Measurements from ENCODE around the gene TACR1.

TACR1 gene

DNA sequence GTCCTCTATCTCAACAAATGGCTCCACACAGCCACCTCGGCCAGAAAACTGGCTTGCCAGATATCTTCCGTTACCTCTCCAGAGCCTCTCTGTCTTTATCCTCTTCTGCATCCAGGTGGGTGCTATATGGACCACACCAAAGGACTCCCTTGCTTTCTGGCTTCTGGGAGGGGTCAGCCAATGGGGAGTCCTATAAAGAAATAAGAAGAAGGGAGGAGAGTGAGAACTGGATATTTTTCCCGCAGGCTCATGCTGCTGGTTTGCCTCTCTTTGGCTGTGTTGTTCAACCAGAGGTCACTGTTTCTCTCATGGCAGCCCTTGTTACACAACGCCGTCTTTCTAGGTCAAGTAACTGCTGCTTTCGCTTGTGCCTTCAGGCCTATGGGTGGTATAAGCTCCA is 168.1 kb downstream of the TACR1 start:
- no peaks in the 10 kb centered on the region for H3K36me3 ChIP-seq (replicated peaks; ENCODE audit: insufficient read depth, low read length)
- H3K27ac ChIP-seq (ENCODE audit: low read length): no peak overlapping the region
- no peaks in the 10 kb centered on the region for H3K9me3 ChIP-seq (replicated peaks; ENCODE audit: insufficient read depth, low read length)
- H3K4me1 ChIP-seq (ENCODE audit: low read length): no peaks in the 10 kb centered on the region
- no peaks in the 10 kb centered on the region for H3K9me2 ChIP-seq (replicated peaks; ENCODE audit: insufficient read depth, low read length)
- no peak for TF ChIP-seq EZH2 (optimal IDR thresholded peaks at IDR 0.05; ENCODE audit: low read depth, low read length)
- TF ChIP-seq, protein P1, sequence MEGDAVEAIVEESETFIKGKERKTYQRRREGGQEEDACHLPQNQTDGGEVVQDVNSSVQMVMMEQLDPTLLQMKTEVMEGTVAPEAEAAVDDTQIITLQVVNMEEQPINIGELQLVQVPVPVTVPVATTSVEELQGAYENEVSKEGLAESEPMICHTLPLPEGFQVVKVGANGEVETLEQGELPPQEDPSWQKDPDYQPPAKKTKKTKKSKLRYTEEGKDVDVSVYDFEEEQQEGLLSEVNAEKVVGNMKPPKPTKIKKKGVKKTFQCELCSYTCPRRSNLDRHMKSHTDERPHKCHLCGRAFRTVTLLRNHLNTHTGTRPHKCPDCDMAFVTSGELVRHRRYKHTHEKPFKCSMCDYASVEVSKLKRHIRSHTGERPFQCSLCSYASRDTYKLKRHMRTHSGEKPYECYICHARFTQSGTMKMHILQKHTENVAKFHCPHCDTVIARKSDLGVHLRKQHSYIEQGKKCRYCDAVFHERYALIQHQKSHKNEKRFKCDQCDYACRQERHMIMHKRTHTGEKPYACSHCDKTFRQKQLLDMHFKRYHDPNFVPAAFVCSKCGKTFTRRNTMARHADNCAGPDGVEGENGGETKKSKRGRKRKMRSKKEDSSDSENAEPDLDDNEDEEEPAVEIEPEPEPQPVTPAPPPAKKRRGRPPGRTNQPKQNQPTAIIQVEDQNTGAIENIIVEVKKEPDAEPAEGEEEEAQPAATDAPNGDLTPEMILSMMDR (IDR thresholded peaks at IDR 0.05; ENCODE audit: low read length): no peak
- TF ChIP-seq EZH2phosphoT487 (IDR thresholded peaks at IDR 0.05; ENCODE audit: low read length): no peak
- DNase-seq: no peak
- no peaks in the 10 kb centered on the region for H4K20me1 ChIP-seq (ENCODE audit: insufficient read depth, low read length)
- H3K4me2 ChIP-seq (ENCODE audit: low read depth, low read length): no peak overlapping the region
- no peak overlapping the region for H3K9ac ChIP-seq (ENCODE audit: low read length)
- H3F3A ChIP-seq (ENCODE audit: insufficient read depth, low read length): no peaks in the 10 kb centered on the region
- no peaks in the 10 kb centered on the region for H3K79me2 ChIP-seq (ENCODE audit: low read length)
- H2AFZ ChIP-seq (ENCODE audit: low read length): no peak overlapping the region
- H3K27me3 ChIP-seq (replicated peaks; ENCODE audit: insufficient read depth, low read length): no peaks in the 10 kb centered on the region
- H3K4me3 ChIP-seq (ENCODE audit: low read length): no peak overlapping the region

DNA sequence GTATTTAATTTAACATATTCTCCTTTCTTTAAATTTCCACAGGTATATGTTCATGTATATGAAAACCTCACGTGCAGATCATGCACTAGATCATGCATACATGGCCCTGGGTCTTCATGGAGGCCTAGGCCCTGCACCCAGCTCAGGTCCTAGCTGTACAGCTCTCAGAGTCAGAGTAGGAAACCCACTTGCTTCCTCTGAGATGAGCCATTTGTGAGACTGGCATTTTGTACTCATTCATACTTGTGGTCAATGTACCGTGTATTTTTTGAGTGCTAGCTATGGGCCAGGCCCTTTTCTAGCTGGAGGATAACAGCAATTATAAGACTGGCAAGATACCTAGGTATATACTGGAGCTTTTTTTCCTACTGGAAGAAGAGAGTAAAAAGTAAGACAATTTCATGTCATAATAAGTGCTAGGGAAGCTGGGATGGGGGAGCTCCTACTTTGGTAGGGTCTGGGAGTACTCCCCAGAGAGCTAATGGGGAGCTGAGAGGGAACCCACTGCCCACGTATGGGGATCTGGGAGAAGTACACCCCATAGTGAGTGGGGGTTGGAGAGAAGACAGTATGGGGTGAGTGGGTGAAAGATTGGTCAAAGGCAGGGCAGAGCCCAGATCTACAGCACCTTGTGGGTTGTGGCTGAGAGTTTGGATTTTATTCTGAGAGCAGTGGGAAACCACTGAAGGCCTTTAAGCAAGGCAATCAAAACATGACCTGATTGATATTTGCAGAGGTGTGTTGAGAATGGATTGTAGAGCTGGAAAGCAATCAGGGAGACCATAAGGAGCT is 168.9 kb downstream of the TACR1 start:
- no peak overlapping the region for H3K9ac ChIP-seq (ENCODE audit: low read length)
- no peaks in the 10 kb centered on the region for H3K36me3 ChIP-seq (replicated peaks; ENCODE audit: insufficient read depth, low read length)
- no peaks in the 10 kb centered on the region for H3K9me2 ChIP-seq (replicated peaks; ENCODE audit: insufficient read depth, low read length)

DNA sequence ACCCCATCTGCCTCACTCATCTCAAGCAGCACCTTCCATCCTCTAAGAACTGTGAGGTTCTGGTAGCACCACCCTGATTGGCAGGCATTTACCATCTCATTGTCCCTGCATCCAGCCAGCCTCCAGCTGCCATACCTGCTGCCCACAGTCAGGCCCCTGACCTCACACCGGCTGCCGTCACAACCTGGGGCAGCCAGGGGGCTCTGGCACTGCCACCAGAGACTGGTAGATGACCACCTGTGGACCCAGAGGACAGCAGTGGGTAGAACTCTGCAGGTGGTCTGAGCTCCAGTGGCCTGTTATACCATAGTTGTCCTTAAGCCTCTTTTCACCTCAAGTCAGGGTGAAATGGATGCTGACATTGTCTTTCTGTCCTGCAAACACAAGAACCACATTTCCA is 171.4 kb downstream of the TACR1 start:
- TF ChIP-seq, protein P1 (IDR thresholded peaks at IDR 0.05; ENCODE audit: low read length): no peak
- TF ChIP-seq EZH2phosphoT487 (IDR thresholded peaks at IDR 0.05; ENCODE audit: low read length) (no peak), EZH2 (optimal IDR thresholded peaks at IDR 0.05; ENCODE audit: low read depth, low read length) (no peak)
- Histone ChIP-seq H2AFZ (ENCODE audit: low read length) (no peak overlapping the region), H3K79me2 (ENCODE audit: low read length) (no peaks in the 10 kb centered on the region), H3K4me2 (ENCODE audit: low read depth, low read length) (no peak overlapping the region), H3K4me3 (ENCODE audit: low read length) (no peak overlapping the region), H3K9me3 (replicated peaks; ENCODE audit: insufficient read depth, low read length) (no peaks in the 10 kb centered on the region), H3K4me1 (ENCODE audit: low read length) (no peaks in the 10 kb centered on the region), H3F3A (ENCODE audit: insufficient read depth, low read length) (no peaks in the 10 kb centered on the region), H4K20me1 (ENCODE audit: insufficient read depth, low read length) (no peaks in the 10 kb centered on the region), H3K9ac (ENCODE audit: low read length) (no peak overlapping the region), H3K27me3 (replicated peaks; ENCODE audit: insufficient read depth, low read length) (no peaks in the 10 kb centered on the region), H3K36me3 (replicated peaks; ENCODE audit: insufficient read depth, low read length) (no peaks in the 10 kb centered on the region), H3K9me2 (replicated peaks; ENCODE audit: insufficient read depth, low read length) (no peaks in the 10 kb centered on the region), H3K27ac (ENCODE audit: low read length) (no peak overlapping the region)
- no peak for DNase-seq

More for the DNA sequence above, 168.9 kb downstream of the TACR1 start:
- Histone ChIP-seq H3K27me3 (replicated peaks; ENCODE audit: insufficient read depth, low read length) (no peaks in the 10 kb centered on the region), H3K79me2 (ENCODE audit: low read length) (no peaks in the 10 kb centered on the region), H2AFZ (ENCODE audit: low read length) (no peak overlapping the region), H3K9me3 (replicated peaks; ENCODE audit: insufficient read depth, low read length) (no peaks in the 10 kb centered on the region), H3K27ac (ENCODE audit: low read length) (no peak overlapping the region), H4K20me1 (ENCODE audit: insufficient read depth, low read length) (no peaks in the 10 kb centered on the region), H3F3A (ENCODE audit: insufficient read depth, low read length) (no peaks in the 10 kb centered on the region), H3K4me3 (ENCODE audit: low read length) (no peak overlapping the region), H3K4me2 (ENCODE audit: low read depth, low read length) (no peak overlapping the region), H3K4me1 (ENCODE audit: low read length) (no peaks in the 10 kb centered on the region)
- DNase-seq: no peak
- TF ChIP-seq EZH2 (optimal IDR thresholded peaks at IDR 0.05; ENCODE audit: low read depth, low read length) (no peak), EZH2phosphoT487 (IDR thresholded peaks at IDR 0.05; ENCODE audit: low read length) (no peak)
- TF ChIP-seq, protein P1 (IDR thresholded peaks at IDR 0.05; ENCODE audit: low read length): no peak
